Progenitor cell of endocrine pancreas (in vitro differentiated cells): ENCODE data around the gene SHC4. TPM values are rescaled to one million over a fixed set of nuclear protein-coding genes. Genes with fewer than 3 reads are reported as not detected.
A peak's percentile ranks its signal among the peaks of the same experiment; 100 is the strongest.

Experiments used
- DNase-seq: peaks from one replicate; pipeline ENCODE4 v3.0.0; 2021; ENCODE audit warnings: low spot score; ENCODE audit not compliant: unreplicated experiment
- H3K27ac Mint-ChIP-seq: 2 replicates; pipeline ENCODE4 v1.8.0; 2021; ENCODE audit warnings: mild to moderate bottlenecking, moderate library complexity, mixed read lengths
- H3K27me3 Mint-ChIP-seq: 2 replicates; pipeline ENCODE4 v1.8.0; 2021; ENCODE audit warnings: mixed read lengths
- H3K36me3 Mint-ChIP-seq: 2 replicates; pipeline ENCODE4 v1.8.0; 2022; ENCODE audit warnings: mixed read lengths; ENCODE audit not compliant: insufficient read depth
- H3K4me1 Mint-ChIP-seq: 2 replicates; pipeline ENCODE4 v1.8.0; 2021; ENCODE audit warnings: low read depth, mixed read lengths
- H3K4me3 Mint-ChIP-seq: 2 replicates; pipeline ENCODE4 v1.8.0; 2021; ENCODE audit warnings: low read depth, mild to moderate bottlenecking, moderate library complexity, mixed read lengths
- H3K9me3 Mint-ChIP-seq: 2 replicates; pipeline ENCODE4 v1.8.0; 2021; ENCODE audit warnings: low read depth, mixed read lengths
- long read RNA-seq: library from polyadenylated mRNA; unstranded; transcript quantifications from one replicate; pipeline ENCODE4 v2.0.0, GENCODE V29; 2020
- total RNA-seq: library from RNA; stranded (reverse); gene quantifications from 2 replicates; pipeline ENCODE4 v1.2.1, GENCODE V29; 2021
- TF ChIP-seq, protein P1 (sequence below): fragments of 200-600 bp; sonication (generic); IDR thresholded peaks from one replicate; pipeline ENCODE4 v1.5.0; 2021; ENCODE audit warnings: antibody characterized with exemption, mild to moderate bottlenecking; ENCODE audit not compliant: unreplicated experiment

Gene SHC4, protein sequence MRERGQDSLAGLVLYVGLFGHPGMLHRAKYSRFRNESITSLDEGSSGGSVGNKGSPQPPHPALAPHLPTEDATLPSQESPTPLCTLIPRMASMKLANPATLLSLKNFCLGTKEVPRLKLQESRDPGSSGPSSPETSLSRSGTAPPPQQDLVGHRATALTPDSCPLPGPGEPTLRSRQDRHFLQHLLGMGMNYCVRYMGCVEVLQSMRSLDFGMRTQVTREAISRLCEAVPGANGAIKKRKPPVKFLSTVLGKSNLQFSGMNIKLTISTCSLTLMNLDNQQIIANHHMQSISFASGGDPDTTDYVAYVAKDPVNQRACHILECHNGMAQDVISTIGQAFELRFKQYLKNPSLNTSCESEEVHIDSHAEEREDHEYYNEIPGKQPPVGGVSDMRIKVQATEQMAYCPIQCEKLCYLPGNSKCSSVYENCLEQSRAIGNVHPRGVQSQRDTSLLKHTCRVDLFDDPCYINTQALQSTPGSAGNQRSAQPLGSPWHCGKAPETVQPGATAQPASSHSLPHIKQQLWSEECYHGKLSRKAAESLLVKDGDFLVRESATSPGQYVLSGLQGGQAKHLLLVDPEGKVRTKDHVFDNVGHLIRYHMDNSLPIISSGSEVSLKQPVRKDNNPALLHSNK
- 0.36 and 0.47 TPM in 2 replicates for total RNA-seq
- long read RNA-seq, partial matches to known transcripts = 1 of 4 reads
- long read RNA-seq, other reads (novel, unspliced or antisense) = 3 of 4 reads

DNA sequence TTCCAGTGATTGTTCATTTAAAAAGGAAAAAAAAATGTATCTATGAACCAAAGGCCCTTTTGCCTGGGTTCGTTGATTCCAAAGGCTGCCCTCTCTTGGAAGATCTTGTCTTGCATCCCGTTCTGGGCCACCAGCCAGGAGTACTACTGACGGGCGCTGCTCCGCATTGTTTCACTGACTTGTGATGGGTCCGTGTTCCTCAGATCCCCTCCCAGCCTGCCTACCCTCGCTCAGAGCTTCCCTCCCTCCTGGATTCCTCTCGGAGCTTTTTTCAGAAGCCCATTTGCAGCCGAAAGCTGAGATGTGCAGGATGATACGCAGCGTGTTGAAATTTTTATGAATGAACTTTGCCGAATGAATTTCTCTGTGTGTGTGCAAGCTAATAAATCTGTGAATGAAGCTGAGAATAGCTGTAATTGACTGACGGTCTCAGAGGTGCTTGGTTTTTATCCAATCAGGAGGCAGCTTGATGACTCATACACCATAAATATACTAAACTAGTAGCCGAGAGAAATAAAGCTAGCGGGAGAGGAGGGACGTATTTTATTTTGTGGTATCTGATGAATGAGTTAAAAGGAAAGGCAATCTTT lies at the start of gene SHC4:
TSS of gene SHC4 (minus strand) at position 396 of the 590 bp plus-strand sequence. CDS start 904 bp downstream, outside the sequence.
- TF ChIP-seq, protein P1, sequence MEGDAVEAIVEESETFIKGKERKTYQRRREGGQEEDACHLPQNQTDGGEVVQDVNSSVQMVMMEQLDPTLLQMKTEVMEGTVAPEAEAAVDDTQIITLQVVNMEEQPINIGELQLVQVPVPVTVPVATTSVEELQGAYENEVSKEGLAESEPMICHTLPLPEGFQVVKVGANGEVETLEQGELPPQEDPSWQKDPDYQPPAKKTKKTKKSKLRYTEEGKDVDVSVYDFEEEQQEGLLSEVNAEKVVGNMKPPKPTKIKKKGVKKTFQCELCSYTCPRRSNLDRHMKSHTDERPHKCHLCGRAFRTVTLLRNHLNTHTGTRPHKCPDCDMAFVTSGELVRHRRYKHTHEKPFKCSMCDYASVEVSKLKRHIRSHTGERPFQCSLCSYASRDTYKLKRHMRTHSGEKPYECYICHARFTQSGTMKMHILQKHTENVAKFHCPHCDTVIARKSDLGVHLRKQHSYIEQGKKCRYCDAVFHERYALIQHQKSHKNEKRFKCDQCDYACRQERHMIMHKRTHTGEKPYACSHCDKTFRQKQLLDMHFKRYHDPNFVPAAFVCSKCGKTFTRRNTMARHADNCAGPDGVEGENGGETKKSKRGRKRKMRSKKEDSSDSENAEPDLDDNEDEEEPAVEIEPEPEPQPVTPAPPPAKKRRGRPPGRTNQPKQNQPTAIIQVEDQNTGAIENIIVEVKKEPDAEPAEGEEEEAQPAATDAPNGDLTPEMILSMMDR = no peak
- Mint-ChIP-seq H3K27ac (peak within 1 kb of the TSS; percentile 2), H3K27me3 (peaks cover 43% of the 10 kb centered on the region), H3K36me3 (no peaks in the 10 kb centered on the region), H3K4me3 (peak within 1 kb of the TSS; percentile 74), H3K9me3 (no peaks in the 10 kb centered on the region), H3K4me1 (peaks cover 12% of the 10 kb centered on the region)
- DNase-seq = no peak

DNA sequence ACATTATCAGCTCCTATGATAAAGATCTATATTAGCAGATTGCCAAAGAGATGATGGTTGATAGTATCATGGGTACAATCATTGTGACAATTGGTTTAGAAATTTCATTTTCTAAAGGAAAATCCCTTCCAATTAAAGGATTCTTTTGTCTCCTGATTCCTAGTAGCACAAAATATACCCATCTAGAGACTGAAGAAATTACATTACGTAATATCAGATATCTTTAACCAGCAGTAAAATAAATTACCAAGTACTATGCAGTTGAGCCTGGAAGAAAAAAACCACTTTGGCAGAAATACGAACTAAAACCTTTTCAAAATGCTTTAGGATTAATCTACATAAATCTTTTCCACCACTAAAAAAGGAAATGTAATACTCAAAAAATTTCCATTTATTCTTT lies 35.6 kb upstream of the SHC4 start:
- H3K27ac Mint-ChIP-seq = no peak overlapping the region
- TF ChIP-seq, protein P1 = no peak
- DNase-seq = no peak
- H3K27me3 Mint-ChIP-seq = no peaks in the 10 kb centered on the region
- peaks cover 11% of the 10 kb centered on the region for H3K9me3 Mint-ChIP-seq
- H3K36me3 Mint-ChIP-seq = peaks cover 45% of the 10 kb centered on the region
- H3K4me3 Mint-ChIP-seq = no peak overlapping the region
- H3K4me1 Mint-ChIP-seq = no peaks in the 10 kb centered on the region

DNA sequence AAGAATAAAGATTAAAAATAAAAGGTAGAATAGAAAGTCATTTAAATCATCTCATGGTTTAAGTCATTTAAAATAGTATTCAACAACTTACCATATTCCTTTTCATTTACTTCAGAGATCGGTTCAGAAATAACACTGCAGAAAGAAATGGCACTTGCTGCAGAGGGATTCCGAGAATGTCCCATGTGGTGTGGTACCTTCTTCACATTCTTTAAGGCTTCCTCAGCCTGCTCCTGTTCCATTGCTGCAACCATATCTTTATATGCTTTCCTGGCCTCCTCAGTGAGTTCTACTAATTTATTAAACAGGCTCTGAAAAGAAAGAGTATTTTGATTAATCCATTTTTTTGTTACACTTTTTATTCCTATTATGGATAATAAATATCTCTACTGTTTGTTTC lies 32.6 kb upstream of the SHC4 start:
- no peak for DNase-seq
- no peak overlapping the region for H3K27ac Mint-ChIP-seq
- no peaks in the 10 kb centered on the region for H3K9me3 Mint-ChIP-seq
- no peaks in the 10 kb centered on the region for H3K27me3 Mint-ChIP-seq
- H3K4me1 Mint-ChIP-seq = no peaks in the 10 kb centered on the region
- H3K4me3 Mint-ChIP-seq = no peak overlapping the region
- peaks cover 34% of the 10 kb centered on the region for H3K36me3 Mint-ChIP-seq
- TF ChIP-seq, protein P1 = no peak

DNA sequence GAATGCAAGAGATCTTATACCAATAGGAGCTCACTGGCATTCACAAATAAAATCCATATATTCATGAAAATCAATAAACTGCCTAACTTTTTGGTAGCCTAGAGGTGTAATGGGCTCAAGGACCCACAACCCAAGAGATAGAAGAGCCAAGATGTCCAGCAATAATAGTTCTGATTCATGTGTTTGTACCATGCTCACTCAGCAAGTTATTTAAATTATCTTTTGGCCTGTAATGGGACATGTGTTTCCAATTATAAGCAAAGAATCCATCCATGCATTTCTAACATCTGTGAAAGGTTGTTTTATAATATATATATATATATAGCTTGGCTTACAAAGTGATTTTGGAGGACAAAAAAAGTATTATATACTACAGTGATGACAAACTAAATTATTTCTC lies 29.7 kb upstream of the SHC4 start:
- DNase-seq = no peak
- H3K27ac Mint-ChIP-seq = no peak overlapping the region
- H3K36me3 Mint-ChIP-seq = peaks cover 25% of the 10 kb centered on the region
- H3K4me3 Mint-ChIP-seq = no peak overlapping the region
- TF ChIP-seq, protein P1 = no peak
- no peaks in the 10 kb centered on the region for H3K4me1 Mint-ChIP-seq
- no peaks in the 10 kb centered on the region for H3K27me3 Mint-ChIP-seq
- H3K9me3 Mint-ChIP-seq = no peaks in the 10 kb centered on the region

DNA sequence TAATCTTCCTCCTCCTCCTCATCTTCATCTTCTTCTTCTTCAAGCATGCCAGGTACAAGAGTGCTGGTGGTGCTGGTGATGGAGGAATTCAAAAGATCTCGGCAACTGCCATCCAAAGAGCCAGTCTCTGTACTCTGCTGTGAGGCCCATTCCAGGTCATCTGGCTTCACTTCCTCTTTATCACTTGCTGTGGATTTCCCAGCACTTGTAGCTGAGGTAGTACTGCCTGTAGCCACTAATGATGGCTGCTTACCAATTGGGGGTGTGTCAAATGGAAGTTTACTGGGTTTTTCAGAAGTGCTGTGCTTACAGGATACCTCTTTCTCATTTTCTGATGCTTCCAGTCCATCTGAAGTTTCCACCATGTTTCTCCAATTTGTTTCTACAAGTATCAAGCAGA lies 28.8 kb upstream of the SHC4 start:
- Mint-ChIP-seq H3K36me3 (peaks cover 25% of the 10 kb centered on the region), H3K4me1 (no peaks in the 10 kb centered on the region), H3K9me3 (no peaks in the 10 kb centered on the region), H3K27ac (no peak overlapping the region), H3K4me3 (no peak overlapping the region), H3K27me3 (no peaks in the 10 kb centered on the region)
- DNase-seq = no peak
- TF ChIP-seq, protein P1 = no peak
